HCT116 (cell line): ENCODE measurements around the gene CADPS. TPM values are rescaled to one million over a fixed set of nuclear protein-coding genes. Genes with fewer than 3 reads are reported as not detected.

ENCODE experiments used
- ATAC-seq: fragments of 200-7000 bp; cut with Tn5 transposase; 2 replicates; pipeline ENCODE4 v1.9.1; 2020; ENCODE audit warnings: mild to moderate bottlenecking, moderate library complexity
- BruUV-seq: library from RNA; stranded (reverse); fragments of 400-500 nt; replicated peaks from 2 replicates; lab custom pipeline; 2021; lab: Mats Ljungman, UMichigan
- CTCF ChIA-PET: fragments of 300-600 bp; sonication (Branson Sonifier 250); formaldehyde crosslinking; loops from one replicate; lab custom pipeline; 2021; ENCODE audit warnings: antibody characterized with exemption; lab: Charles Lee
- POLR2A ChIA-PET: fragments of 300-600, 350-600 bp; sonication (Branson Sonifier 250); formaldehyde crosslinking; loops from one replicate; lab custom pipeline; 2021; ENCODE audit warnings: antibody characterized with exemption; lab: Charles Lee
- RAD21 ChIA-PET, 2 experiments: fragments of 300-600 bp; sonication (Branson Sonifier 250); formaldehyde crosslinking; loops; one replicate each; lab custom pipeline; 2023; ENCODE audit warnings: low total read pairs in 2 of 2; ENCODE audit not compliant: uncharacterized antibody in 2 of 2, unreplicated experiment in 2 of 2, low non-redundant PET in 1 of 2; lab: Charles Lee
- DNase-seq: peaks from one replicate; pipeline ENCODE4 v3.0.0-alpha.2; 2010; ENCODE audit warnings: low read depth, low spot score
- H2AFZ ChIP-seq: fragments of 200-600 bp; shearing (Covaris generic), sonication (generic); 2 replicates; pipeline ENCODE4 v1.6.1; 2017; ENCODE audit warnings: low read depth, mixed run types, mixed read lengths, antibody characterized with exemption, low read length; ENCODE audit not compliant: poor library complexity, severe bottlenecking
- H3K27ac ChIP-seq: 2 replicates; pipeline ENCODE4 v1.5.1; 2012; ENCODE audit warnings: low read depth, low read length
- H3K27me3 ChIP-seq: fragments of 200-600 bp; sonication (generic); 2 replicates; pipeline ENCODE4 v1.6.1; 2016; ENCODE audit warnings: mixed run types, low read length, mixed read lengths; ENCODE audit not compliant: insufficient read depth
- H3K36me3 ChIP-seq, 2 experiments: fragments of 200-500 bp in 1 of 2; fragments of 200-600 bp in 1 of 2; sonication (Bioruptor generic) in 1 of 2; sonication (generic) in 1 of 2; 2 replicates each; pipeline versions ENCODE4 v1.5.1 to v1.6.1; 2014 to 2016; ENCODE audit warnings: low read length in 2 of 2, inconsistent platforms in 1 of 2, mixed read lengths in 1 of 2, mixed run types in 1 of 2; ENCODE audit not compliant: insufficient read depth in 2 of 2, control insufficient read depth in 1 of 2
- H3K4me1 ChIP-seq, 2 experiments: fragments of 200-600 bp in 1 of 2; sonication (generic) in 1 of 2; 2 replicates each; pipeline versions ENCODE4 v1.5.1 to v1.6.1; 2012 to 2017; ENCODE audit warnings: low read length in 2 of 2, inconsistent platforms in 1 of 2, mild to moderate bottlenecking in 1 of 2, mixed read lengths in 1 of 2, mixed run types in 1 of 2, moderate library complexity in 1 of 2; ENCODE audit not compliant: insufficient read depth in 2 of 2, control insufficient read depth in 1 of 2
- H3K4me2 ChIP-seq: fragments of 200-600 bp; sonication (generic); 2 replicates; pipeline ENCODE4 v1.6.1; 2017; ENCODE audit warnings: mixed run types, low read length, mixed read lengths
- H3K4me3 ChIP-seq, 2 experiments: fragments of 200-600 bp in 1 of 2; sonication (generic) in 1 of 2; replicated peaks in 1 of 2; 2 replicates each; pipeline ENCODE4 v1.5.1; 2011 to 2016; ENCODE audit warnings: low read length in 2 of 2, control low read depth in 1 of 2, low read depth in 1 of 2, mild to moderate bottlenecking in 1 of 2, mixed read lengths in 1 of 2, mixed run types in 1 of 2
- H3K79me2 ChIP-seq: fragments of 200-600 bp; sonication (generic); 2 replicates; pipeline ENCODE4 v1.6.1; 2017; ENCODE audit warnings: mild to moderate bottlenecking, mixed run types, low read length, moderate library complexity, mixed read lengths; ENCODE audit not compliant: insufficient read depth
- H3K9ac ChIP-seq: fragments of 200-600 bp; sonication (generic); 2 replicates; pipeline ENCODE4 v1.6.1; 2016; ENCODE audit warnings: low read length, mixed read lengths
- H3K9me2 ChIP-seq: fragments of 200-600 bp; sonication (generic), shearing (Covaris generic); 2 replicates; pipeline ENCODE4 v1.6.1; 2017; ENCODE audit warnings: mixed run types, mild to moderate bottlenecking, moderate library complexity; ENCODE audit not compliant: insufficient read depth
- H3K9me3 ChIP-seq, 2 experiments: fragments of 200-500 bp in 1 of 2; fragments of 200-600 bp in 1 of 2; sonication (Bioruptor generic) in 1 of 2; sonication (generic) in 1 of 2; 2 replicates each; pipeline ENCODE4 v1.6.1; 2014 to 2017; ENCODE audit warnings: low read length in 2 of 2, mixed read lengths in 2 of 2, inconsistent platforms in 1 of 2, low read depth in 1 of 2, mild to moderate bottlenecking in 1 of 2, mixed run types in 1 of 2, moderate library complexity in 1 of 2; ENCODE audit not compliant: control insufficient read depth in 1 of 2, insufficient read depth in 1 of 2
- H4K20me1 ChIP-seq: fragments of 200-600 bp; sonication (generic), shearing (Covaris generic); 2 replicates; pipeline ENCODE4 v1.6.1; 2017; ENCODE audit warnings: mixed run types, mild to moderate bottlenecking, moderate library complexity; ENCODE audit not compliant: insufficient read depth
- ATF3 ChIP-seq: IDR thresholded peaks from 2 replicates; pipeline ENCODE4 v1.6.1; 2012
- CBX3 ChIP-seq: IDR thresholded peaks from 2 replicates; pipeline ENCODE4 v1.6.1; 2012; ENCODE audit warnings: low read depth
- CTCF ChIP-seq, 3 experiments: fragments of 200-600 bp in 1 of 3; sonication (generic) in 1 of 3; IDR thresholded peaks in 2 of 3; conservative IDR thresholded peaks in 1 of 3; 2 replicates each; pipeline ENCODE4 v1.5.1; 2012 to 2017; ENCODE audit warnings: low read depth in 2 of 3, low read length in 2 of 3, antibody characterized with exemption in 1 of 3, borderline replicate concordance in 1 of 3, control low read depth in 1 of 3, mild to moderate bottlenecking in 1 of 3, mixed read lengths in 1 of 3, mixed run types in 1 of 3, moderate library complexity in 1 of 3; ENCODE audit not compliant: insufficient read depth in 1 of 3
- ELF1 ChIP-seq: IDR thresholded peaks from 2 replicates; pipeline ENCODE4 v1.6.1; 2012; ENCODE audit warnings: low read depth, borderline replicate concordance
- JUND ChIP-seq: IDR thresholded peaks from 2 replicates; pipeline ENCODE4 v1.6.1; 2012
- MAX ChIP-seq: IDR thresholded peaks from 2 replicates; pipeline ENCODE4 v1.6.1; 2012
- POLR2A ChIP-seq: IDR thresholded peaks from 2 replicates; pipeline ENCODE4 v1.7.0; 2011; ENCODE audit warnings: borderline replicate concordance; ENCODE audit not compliant: insufficient read depth, insufficient read length; ENCODE audit errors: extremely low read depth
- RAD21 ChIP-seq: IDR thresholded peaks from 2 replicates; pipeline ENCODE4 v1.6.1; 2012; ENCODE audit warnings: low read depth, mild to moderate bottlenecking
- REST ChIP-seq: IDR thresholded peaks from 2 replicates; pipeline ENCODE4 v1.6.1; 2012; ENCODE audit warnings: low read depth
- SIN3A ChIP-seq: IDR thresholded peaks from 2 replicates; pipeline ENCODE4 v1.6.1; 2012; ENCODE audit warnings: low read depth
- TCF7L2 ChIP-seq: IDR thresholded peaks from 2 replicates; pipeline ENCODE4 v1.7.0; 2011; ENCODE audit warnings: borderline replicate concordance, inconsistent platforms; ENCODE audit not compliant: insufficient read depth, insufficient read length; ENCODE audit errors: extremely low read depth
- ZFX ChIP-seq: fragments of 450-650 bp; IDR thresholded peaks from 2 replicates; pipeline ENCODE4 v1.6.1; 2017
- ZNF274 ChIP-seq: fragments of 200-500 bp; sonication (Bioruptor generic); IDR thresholded peaks from 2 replicates; pipeline ENCODE4 v1.6.1; 2014; ENCODE audit warnings: mild to moderate bottlenecking, low read depth, low read length, inconsistent platforms
- intact Hi-C: fragments of 100-400 bp; cut with micrococcal nuclease; formaldehyde crosslinking; loops from 2 replicates; pipeline ENCODE4 v1.10.0; 2022
- total RNA-seq: library from RNA; stranded (reverse); gene quantifications from one replicate; pipeline ENCODE4 v1.2.1, GENCODE V29; 2021; ENCODE audit not compliant: unreplicated experiment

Gene CADPS
- total RNA-seq, 1 experiment from 2014 or later, result not detected

- TF ChIP-seq POLR2A, result no peak
These were observed 215.6 kb downstream of the CADPS start (continued) for GRCh38 chr3:62659660-62660059.

GRCh38 chr3:62655691-62656063 is 219.5 kb downstream of the CADPS start:
- no TSS peak for BruUV-seq
- CTCF ChIA-PET, result no interaction called here
- Histone ChIP-seq H3K4me1 (no peaks in the 10 kb centered on the region), H3K4me2 (no peak overlapping the region), H3K9ac (no peak overlapping the region), H3K9me3 (no peaks in the 10 kb centered on the region), H3K36me3 (no peaks in the 10 kb centered on the region), H3K9me2 (no peaks in the 10 kb centered on the region), H3K27me3 (peaks cover 51% of the 10 kb centered on the region), H2AFZ (no peak overlapping the region), H4K20me1 (no peaks in the 10 kb centered on the region), H3K4me3 (no peak overlapping the region), H3K79me2 (no peaks in the 10 kb centered on the region), H3K27ac (no peak overlapping the region)
- intact Hi-C loops, result no loop called here
- POLR2A ChIA-PET, result no interaction called here
- RAD21 ChIA-PET, result no interaction called here
- no peak for DNase-seq
- ATAC-seq, result no peak
- TF ChIP-seq TCF7L2, result no peak
- no peak for TF ChIP-seq ZNF274
- no peak for TF ChIP-seq RAD21
- no peak for TF ChIP-seq JUND

GRCh38 chr3:62655056-62655690 is 220.0 kb downstream of the CADPS start:
- H2AFZ ChIP-seq, result no peak overlapping the region
- TF ChIP-seq TCF7L2 (no peak), ELF1 (no peak), ZFX (no peak), CBX3 (no peak), REST (no peak), SIN3A (no peak), ATF3 (no peak), MAX (no peak), CTCF (IDR thresholded peaks at IDR 0.05 in 2 of 3, conservative IDR thresholded peaks at IDR 0.05 in 1 of 3; ENCODE audit: borderline replicate concordance in 1 of 3, insufficient read depth in 1 of 3, low read depth in 2 of 3, low read length in 2 of 3) (no peak), JUND (no peak), RAD21 (no peak)

More at GRCh38 chr3:62655056-62655690, 220.0 kb downstream of the CADPS start:
- Histone ChIP-seq H3K79me2 (no peaks in the 10 kb centered on the region), H3K4me3 (no peak overlapping the region), H3K27me3 (peaks cover 51% of the 10 kb centered on the region), H3K4me1 (no peaks in the 10 kb centered on the region), H3K9me2 (no peaks in the 10 kb centered on the region), H3K27ac (no peak overlapping the region), H3K9me3 (no peaks in the 10 kb centered on the region), H3K4me2 (no peak overlapping the region), H4K20me1 (no peaks in the 10 kb centered on the region), H3K36me3 (no peaks in the 10 kb centered on the region), H3K9ac (no peak overlapping the region)
- POLR2A ChIA-PET, result no interaction called here
- BruUV-seq, result no TSS peak
- ATAC-seq (no peak), DNase-seq (no peak)
- CTCF ChIA-PET, result no interaction called here
- intact Hi-C loops, result no loop called here
- RAD21 ChIA-PET, result no interaction called here
